MV-4-11 (cell line): ENCODE measurements around the gene ULK2.
"Not testable (repeated sequence)": the region's sequence is repeated elsewhere in the genome, so short reads cannot be mapped to it uniquely, and the experiment has no call there.

Experiments used
- DNase-seq: peaks from one replicate; lab custom pipeline; 2025; lab: John Stamatoyannopoulos, UW

ULK2 gene

DNA sequence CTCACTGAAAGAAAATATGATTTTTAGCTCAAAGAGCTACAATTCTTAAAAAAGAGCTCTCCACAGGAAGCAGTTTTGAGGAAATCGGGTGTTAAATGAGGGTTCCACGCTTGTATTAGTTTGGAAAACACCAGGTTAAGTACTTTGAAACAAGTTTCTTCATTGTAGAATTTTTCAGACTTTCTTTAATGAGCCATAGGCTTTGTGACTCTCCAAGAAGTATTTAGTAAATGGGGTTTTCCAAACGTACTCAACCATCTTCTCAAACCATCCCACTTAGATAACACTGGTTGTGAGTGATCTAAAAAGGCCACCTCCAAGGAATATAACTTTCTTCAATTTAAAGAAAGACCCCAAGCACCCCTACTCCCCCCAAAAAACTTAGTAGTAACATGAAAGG, 2.7 kb downstream of the ULK2 start:
- no peak for DNase-seq

DNA sequence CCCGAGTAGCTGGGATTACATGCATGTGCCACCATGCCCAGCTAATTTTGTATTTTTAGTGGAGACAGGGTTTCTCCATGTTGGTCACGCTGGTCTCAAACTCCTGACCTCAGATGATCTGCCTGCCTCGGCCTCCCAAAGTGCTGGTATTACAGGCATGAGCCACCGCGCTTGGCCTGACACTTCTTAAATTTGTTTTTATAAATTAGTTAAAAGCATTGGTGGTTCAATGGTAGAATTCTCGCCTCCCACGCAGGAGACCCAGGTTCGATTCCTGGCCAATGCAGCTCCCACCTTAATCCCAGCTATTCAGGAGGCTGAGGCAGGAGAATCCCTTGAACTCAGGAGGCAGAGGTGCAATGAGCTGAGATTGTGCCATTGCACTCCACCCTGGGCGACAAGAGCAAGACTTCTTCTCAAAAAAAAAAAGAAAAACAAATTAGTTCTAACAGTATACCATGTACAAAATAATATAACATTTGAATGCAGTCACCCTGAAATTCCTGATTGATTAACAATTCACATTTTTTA, 7.0 kb downstream of the ULK2 start:
- DNase-seq = not testable (repeated sequence)

DNA sequence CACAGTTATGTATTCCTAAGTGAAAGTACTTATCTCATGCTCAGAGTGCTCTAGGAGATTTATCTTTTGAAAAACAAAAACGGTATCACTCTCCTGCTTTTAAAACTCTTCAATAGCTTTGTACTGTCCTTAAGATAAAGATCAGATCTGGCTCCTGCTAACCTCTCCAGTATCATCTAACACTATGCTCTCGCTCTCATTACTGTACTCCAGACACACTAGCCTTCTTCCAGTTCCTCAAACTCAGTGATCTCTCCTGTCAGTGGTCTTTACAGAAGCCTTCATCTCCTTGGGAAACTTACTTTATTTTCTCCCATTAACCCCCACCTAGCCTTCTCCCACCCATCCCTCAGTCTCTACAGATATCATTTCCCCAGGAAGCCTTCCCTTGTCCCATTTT, 10.1 kb downstream of the ULK2 start:
- no peak for DNase-seq

GRCh38 chr17:19833914-19834313, 33.8 kb downstream of the ULK2 start:
- DNase-seq = no peak

- no peak for DNase-seq
These were observed 37.7 kb downstream of the ULK2 start for GRCh38 chr17:19830061-19830460.

- no peak for DNase-seq
These were observed 55.3 kb downstream of the ULK2 start for GRCh38 chr17:19812407-19812806.

DNA sequence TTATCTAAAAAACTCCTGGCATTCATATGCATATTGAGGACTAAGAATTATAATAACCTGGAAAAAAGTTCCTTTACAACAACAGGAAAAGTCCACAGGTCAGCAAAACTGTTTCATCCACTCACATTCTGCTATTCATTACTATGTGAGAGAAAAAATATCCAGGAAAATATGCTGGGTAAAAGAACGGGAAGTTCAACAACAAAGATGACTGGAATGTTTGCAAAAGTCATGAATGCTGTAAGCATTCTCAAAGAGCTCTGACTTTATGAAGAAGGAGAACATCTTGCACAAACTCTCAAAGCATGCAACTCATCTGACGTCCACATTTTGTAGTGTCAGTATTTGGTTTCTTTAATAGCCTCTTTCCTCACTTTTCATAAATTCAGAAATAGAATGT, 62.7 kb downstream of the ULK2 start:
- DNase-seq = no peak

DNA sequence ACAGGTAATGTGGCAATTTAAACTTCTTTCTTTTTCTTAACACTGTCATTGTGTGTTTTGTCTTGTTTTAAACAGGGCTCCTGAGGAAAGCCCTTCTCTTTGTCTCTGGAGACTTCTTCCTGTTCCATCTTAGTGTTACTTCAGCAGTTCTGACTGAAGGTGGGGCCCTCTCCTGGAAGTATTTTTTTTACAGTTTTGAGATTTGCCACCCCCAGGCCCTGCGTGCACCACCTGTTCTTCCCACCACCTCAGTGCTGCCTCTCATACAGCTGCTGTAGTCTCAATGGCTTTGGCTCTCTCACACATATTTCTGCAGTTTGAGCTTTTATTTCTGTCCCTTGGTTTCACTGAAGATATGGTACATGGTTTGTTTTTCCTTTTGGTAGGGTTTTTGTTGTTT, 67.2 kb downstream of the ULK2 start:
- no peak for DNase-seq

DNA sequence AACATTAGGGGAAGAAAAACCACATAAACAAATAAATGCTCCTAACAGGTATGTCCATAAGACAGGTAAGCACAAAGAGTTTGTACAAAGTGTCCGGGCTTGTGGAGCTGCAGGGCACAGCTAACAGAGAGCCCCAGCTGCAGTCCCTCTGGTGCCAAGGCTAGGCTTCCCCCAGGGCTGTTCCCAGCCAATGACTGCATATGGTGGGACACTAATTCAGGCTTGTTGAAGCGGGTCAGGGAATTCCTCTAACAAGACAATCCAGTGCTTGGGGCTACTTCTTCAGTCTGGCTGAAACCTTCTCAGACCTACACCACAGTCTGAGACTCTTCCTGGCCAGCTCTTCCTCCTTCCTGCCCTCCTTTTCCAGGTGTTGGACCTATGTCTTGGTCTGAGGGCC, 67.9 kb downstream of the ULK2 start:
- DNase-seq = no peak

DNA sequence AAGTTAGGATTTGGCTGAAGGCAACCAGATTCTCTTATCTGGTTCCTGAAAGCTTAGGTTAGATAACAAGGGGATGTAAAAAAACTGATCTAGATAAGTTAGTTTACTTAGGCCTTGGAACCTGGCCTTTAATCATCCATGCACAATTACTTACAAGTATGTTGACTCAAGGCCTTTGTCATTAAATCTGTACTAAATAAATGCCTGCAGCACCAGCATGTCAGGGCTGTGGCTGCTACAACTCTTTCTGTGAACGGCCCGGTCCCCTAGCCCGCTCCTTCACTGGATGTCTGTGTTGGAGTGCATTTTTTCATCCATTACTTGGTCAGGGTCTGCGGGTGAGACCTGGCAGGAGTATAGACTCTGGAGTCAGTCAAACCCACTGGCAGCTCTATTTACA, 71.3 kb downstream of the ULK2 start:
- no peak for DNase-seq

DNA sequence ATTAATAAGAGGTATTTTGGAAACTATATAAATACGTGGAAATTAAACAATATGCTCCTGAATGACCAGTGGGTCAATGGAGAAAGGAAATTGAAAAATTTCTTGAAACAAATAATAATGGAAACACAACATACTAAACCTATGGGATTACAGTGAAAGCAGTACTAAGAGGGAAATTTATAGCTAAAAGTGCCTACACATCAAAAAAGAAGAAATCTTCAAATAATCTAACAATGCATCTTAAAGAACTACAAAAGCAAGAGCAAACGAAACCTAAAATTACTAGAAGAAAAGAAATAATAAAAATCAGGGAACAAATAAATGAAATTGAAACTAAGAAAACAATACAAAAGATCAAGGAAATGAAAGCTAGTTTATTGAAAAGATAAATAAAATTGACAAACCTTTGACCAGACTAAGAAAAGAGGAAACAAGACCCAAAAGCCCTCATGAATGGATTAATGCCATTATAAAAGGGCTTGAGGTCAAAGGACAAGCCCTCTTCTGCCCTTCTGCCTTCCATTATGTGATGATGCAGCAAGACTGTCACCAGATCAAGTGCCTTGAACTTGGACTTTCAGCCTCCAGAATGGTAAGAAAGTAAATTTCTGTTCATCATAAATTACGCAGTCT, 75.7 kb downstream of the ULK2 start:
- peak; percentile 45 for DNase-seq

DNA sequence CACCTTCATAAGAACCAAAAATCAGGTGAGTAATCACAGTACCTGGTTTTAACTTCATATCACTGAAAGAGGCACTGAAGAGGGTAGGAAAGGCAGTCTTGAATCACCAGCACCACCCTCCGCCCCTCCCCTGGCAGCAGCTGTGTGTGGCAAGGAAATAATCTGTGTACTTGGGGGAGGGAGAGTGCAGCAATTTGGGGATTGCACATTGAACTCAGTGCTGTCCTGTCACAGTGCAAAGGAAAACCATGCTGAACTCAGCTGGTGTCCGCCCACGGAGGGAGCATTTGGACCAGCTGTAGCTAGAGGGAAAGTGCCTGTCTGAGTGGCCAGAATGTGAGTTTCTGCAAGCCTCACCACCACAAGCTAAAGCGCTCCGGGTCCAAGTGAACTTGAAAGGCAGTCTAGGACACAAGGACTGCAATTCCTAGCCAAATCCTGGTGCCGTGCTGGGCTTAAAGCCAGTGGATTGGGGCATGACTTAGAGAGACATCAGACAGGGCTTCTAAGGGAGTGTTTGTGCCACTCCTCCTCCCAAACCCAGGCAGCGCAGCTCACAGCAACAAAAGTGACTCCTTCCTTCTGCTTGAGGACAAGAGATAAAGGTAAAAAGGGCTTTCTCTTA, 79.9 kb downstream of the ULK2 start:
- DNase-seq = peak; percentile 20

- no peak for DNase-seq
These were observed 81.9 kb downstream of the ULK2 start for GRCh38 chr17:19785854-19786253.

GRCh38 chr17:19781488-19782458, 86.0 kb downstream of the ULK2 start:
- DNase-seq = no peak

DNA sequence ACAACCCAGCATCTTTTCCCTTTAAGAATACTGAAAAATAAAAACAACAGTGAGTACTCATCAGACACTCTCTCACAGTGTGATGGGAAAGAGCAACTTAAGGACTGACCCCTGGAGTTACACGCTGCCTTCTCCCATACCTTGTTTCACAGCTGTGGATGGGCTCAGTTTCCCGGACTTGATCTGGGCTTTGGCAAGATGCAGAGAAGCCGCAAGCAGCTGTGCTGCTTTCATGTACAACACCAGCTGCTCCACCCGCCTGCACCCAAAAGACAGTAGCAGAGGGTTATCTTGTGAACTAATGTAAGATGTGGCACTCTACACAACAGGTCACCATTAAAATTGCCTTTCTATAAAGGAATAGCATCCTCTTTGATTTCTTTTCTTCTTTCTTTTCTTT, 86.9 kb downstream of the ULK2 start:
- no peak for DNase-seq

- DNase-seq = no peak
These were observed 94.2 kb downstream of the ULK2 start for GRCh38 chr17:19773534-19773933.

GRCh38 chr17:19771971-19772630, 95.6 kb downstream of the ULK2 start:
- DNase-seq = no peak

DNA sequence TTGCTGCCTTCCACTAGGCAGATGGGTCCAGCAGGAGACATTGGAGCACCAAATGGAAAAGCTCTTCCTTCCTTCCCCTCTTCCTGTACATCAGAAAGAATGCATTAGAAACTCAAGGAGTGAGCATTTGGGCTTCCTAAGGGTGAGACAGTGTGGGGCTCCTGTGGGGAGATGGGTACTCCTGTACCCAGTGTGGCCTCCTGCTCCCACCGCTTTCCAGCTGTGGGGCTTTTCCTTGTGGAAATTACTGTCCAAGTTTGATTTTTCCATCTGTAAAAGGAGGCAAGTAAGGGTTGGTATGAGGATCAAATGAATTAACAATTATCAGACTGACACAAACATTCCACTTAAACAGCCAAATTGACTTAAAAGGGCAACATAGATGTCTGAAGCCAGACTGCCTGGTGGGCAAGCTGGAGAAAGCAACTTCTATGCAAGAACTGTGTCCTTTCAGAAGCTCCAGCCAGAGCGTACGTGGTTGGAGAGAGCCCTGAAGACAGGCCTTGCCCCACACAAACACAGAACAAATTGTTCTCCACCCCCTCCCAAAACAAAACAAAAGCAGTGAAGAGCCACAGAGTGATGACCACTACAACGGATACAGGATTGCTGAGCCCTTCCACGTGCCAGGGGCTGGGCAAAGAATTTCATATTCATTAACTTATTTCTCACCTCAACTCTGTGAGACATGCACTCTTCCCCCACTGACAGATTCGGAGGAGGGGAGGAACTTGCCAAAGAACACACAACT, 96.6 kb downstream of the ULK2 start:
- DNase-seq = no peak

DNA sequence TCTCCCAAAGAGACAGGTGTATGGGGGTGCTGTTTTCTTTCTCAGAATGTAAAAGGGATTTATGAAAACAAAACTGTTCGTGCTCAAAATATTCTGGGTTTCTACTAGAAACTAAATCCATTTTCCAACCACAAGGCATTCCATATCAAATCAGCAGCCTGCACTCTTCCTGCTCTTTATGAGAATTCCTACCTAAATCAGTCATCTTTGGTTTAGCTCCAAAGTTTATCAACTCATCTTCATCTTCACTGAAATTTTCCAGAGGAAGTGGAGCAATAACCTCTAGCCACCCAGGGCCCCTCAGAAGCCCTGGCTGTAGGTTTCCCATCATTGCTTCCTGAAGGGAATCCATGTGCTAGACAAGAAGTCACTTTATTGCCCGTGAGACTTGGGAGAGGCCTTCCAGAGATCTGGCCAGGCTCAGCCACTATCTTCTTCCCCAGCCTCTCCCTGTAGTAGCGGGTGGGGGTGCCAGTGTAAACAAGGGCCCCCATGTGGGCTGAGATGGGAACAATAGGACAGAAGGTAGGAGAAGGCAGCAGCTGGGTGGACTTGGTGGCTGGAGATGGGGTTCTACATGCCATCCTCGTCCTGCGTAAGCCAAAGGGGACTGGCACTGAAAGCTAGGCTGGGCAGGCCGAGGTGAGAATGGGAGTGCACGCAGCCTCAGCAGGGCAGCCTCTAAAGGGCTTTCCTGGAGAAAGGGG, 97.6 kb downstream of the ULK2 start:
- DNase-seq = no peak

GRCh38 chr17:19768046-19768782, 99.5 kb downstream of the ULK2 start:
- DNase-seq = peak; percentile 10
